Right atrium auricular region (tissue), 2 donors: ENCODE measurements around the gene ASXL1. TPM values are rescaled to one million over a fixed set of nuclear protein-coding genes. Genes with fewer than 3 reads are reported as not detected.

Experiments
- DNase-seq: peaks from one replicate; pipeline ENCODE4 v3.0.0-alpha.2; 2019; ENCODE audit warnings: low spot score
- H3K27ac ChIP-seq, 2 donors: fragments of 200-600 bp; sonication (generic); 1 replicate in 1 of 2; 2 replicates in 1 of 2; pipeline ENCODE4 v1.5.1; 2016 to 2019
- H3K27me3 ChIP-seq, 2 donors: fragments of 200-600 bp; sonication (generic); one replicate each; pipeline versions ENCODE4 v1.5.1 to v1.6.0; 2017 to 2019
- H3K36me3 ChIP-seq: fragments of 200-600 bp; sonication (generic); one replicate; pipeline ENCODE4 v1.5.1; 2016
- H3K4me1 ChIP-seq, 2 donors: fragments of 200-600 bp; sonication (generic); one replicate each; pipeline versions ENCODE4 v1.5.1 to v1.6.0; 2017 to 2019
- H3K4me3 ChIP-seq, 2 donors: fragments of 200-600 bp; sonication (generic); 1 replicate in 1 of 2; 2 replicates in 1 of 2; pipeline ENCODE4 v1.5.1; 2017 to 2019; ENCODE audit warnings: mild to moderate bottlenecking in 1 of 2, moderate library complexity in 1 of 2
- H3K9me3 ChIP-seq, 2 donors: fragments of 200-600 bp; sonication (generic); one replicate each; pipeline ENCODE4 v1.5.1; 2019
- total RNA-seq, 2 donors: library from RNA; depleted of rRNA; stranded (reverse); fragments of >200 nt; gene quantifications; one replicate each; pipeline ENCODE4 v1.1.0, GENCODE V29; 2016
- TF ChIP-seq, protein P1 (sequence below), 2 donors: fragments of 200-600 bp; sonication (generic); IDR thresholded peaks; one replicate each; pipeline ENCODE4 v1.5.1; 2019; ENCODE audit warnings: antibody characterized with exemption in 2 of 2

Gene ASXL1
- total RNA-seq, 2 donors from 2014 or later = 15.9 to 30.5 TPM

DNA sequence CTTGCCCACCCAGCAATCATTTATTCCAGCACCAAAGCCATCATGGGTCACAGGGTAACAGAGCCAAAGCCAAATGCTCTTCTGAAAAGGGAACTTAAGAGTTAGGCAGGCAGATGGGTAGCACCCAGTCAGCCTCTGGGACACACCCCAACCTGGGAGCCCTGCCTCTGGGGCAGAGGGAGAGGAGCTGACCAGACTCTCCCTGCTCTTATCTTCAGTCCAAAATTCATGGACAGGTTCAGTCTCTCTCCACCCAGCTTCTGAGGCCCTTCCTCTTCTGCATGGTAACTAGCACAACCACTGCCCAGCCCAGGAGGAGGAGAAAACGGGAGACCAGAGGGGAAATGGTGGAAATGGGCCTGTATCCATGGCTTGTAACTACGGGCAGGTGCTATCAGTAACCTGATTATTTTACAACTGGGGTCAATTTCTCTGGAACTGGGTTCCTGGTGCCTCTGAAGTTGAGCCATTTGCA is 121.6 kb downstream of the ASXL1 start:
- Histone ChIP-seq H3K27me3 (no peaks in the 10 kb centered on the region), H3K27ac (no peak overlapping the region), H3K36me3 (no peaks in the 10 kb centered on the region), H3K9me3 (no peaks in the 10 kb centered on the region), H3K4me3 (no peak overlapping the region), H3K4me1 (peaks cover 0 to 59% of the 10 kb centered on the region in 2 donors)
- no peak for DNase-seq
- TF ChIP-seq, protein P1, sequence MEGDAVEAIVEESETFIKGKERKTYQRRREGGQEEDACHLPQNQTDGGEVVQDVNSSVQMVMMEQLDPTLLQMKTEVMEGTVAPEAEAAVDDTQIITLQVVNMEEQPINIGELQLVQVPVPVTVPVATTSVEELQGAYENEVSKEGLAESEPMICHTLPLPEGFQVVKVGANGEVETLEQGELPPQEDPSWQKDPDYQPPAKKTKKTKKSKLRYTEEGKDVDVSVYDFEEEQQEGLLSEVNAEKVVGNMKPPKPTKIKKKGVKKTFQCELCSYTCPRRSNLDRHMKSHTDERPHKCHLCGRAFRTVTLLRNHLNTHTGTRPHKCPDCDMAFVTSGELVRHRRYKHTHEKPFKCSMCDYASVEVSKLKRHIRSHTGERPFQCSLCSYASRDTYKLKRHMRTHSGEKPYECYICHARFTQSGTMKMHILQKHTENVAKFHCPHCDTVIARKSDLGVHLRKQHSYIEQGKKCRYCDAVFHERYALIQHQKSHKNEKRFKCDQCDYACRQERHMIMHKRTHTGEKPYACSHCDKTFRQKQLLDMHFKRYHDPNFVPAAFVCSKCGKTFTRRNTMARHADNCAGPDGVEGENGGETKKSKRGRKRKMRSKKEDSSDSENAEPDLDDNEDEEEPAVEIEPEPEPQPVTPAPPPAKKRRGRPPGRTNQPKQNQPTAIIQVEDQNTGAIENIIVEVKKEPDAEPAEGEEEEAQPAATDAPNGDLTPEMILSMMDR (IDR thresholded peaks at IDR 0.05) = no peak

DNA sequence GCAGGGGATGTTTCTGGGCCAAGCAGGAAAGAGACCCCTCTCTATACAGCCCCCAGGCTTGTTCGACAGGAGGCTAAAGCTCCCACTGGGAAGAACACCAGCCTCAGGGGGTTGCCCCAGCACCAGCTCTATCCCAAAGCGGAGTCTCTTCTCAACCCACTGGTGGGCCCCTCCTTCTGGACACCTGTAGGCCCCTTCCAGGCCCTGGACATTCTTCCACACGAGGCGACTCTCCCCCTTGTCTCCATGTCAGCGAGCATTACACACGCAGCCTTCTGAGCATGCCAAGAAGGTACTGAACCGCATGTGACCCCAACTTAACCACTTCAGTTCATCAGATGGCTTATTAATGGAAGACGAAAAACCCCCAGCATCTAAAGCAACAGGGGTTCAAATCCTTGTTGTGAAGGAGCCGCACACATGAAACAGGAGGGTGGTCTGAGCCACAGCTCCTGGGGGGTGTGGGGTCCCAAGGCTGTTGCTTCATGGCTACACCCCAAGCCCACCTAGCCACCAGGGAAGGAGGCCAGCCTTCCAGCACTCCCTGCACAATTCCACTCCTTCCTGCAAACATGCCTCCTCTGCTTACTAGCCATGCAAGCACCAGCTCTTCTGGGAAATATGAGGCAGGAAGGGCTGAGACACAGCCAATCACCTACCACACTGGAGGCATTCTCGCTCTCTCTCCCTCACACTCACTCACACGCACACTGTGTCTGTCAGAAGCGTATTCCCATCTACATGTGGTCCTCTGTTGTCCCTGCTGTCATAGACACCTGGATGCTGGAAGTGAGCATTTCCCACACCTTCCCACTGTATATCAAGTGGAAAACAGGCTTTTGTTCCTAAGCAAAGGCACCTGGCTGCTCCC is 122.5 kb downstream of the ASXL1 start:
- no peak for DNase-seq
- Histone ChIP-seq H3K4me1 (peaks cover 0 to 55% of the 10 kb centered on the region in 2 donors), H3K27me3 (no peaks in the 10 kb centered on the region), H3K27ac (peak overlapping the region; percentile 75 to 77), H3K4me3 (no peak overlapping the region), H3K9me3 (no peaks in the 10 kb centered on the region), H3K36me3 (no peaks in the 10 kb centered on the region)
- TF ChIP-seq, protein P1 (IDR thresholded peaks at IDR 0.05) = no peak

DNA sequence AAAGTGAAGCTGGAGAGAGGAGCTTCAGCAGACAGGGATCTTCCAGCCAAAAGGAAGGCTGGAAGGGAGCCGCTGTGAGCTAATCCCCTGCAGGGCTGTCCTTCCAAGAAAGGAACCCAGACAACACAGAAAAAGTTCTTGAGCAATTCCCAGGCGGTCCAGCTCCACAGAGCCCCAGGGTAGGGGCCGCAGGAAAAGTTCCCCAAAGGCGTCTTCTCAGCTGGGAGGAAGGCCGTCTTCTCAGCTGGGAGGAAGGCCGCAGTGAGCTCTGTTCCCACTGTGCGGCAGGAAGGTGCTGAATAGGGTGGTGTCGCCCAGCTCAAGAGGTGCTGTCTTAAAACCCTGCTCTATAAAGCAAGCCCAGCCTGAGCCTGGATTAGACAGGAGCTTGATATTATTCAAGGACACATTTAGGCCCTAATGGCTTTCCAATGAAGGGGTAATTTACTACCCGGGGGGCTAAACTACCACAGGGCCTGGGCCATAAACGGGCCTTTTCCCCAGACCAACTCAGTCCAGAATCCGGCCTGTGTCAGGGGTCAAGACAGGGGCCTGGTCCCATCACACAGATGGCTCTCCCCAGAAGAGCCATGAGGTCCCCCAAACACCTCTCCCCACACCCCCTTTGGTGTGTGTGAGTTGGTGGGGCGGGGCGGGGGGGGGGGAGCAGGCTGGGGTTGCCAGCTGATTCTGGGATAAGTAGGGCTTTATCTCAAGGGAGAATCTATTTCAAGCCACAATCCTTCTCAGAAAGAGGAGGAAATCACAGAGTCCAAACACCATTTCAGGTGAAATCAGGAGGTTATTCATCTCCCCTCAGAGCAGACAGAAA is 123.4 kb downstream of the ASXL1 start:
- no peak for DNase-seq
- H3K9me3 ChIP-seq = no peaks in the 10 kb centered on the region
- H3K27ac ChIP-seq = peak overlapping the region; percentile 75 to 77
- peak overlapping the region in 1 of 2 donors; percentile 84 for H3K4me3 ChIP-seq
- H3K36me3 ChIP-seq = no peaks in the 10 kb centered on the region
- peaks cover 0 to 46% of the 10 kb centered on the region in 2 donors for H3K4me1 ChIP-seq
- TF ChIP-seq, protein P1 (IDR thresholded peaks at IDR 0.05) = no peak
- no peaks in the 10 kb centered on the region for H3K27me3 ChIP-seq

DNA sequence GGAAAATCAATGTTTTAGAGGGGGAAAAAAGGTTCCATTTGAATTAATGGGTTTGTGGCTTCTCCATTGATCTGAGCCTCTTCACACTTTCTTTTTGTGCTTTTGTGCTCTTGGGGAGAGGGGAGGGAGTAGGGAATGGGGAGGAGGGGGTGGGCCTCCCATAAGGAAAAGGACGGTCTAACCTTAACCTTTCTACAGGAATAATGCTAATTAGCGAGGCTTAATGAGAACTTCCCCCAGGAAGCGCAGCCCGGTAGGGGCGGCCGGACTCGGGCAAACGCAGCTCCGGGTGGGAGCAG is 124.0 kb downstream of the ASXL1 start:
- H3K4me3 ChIP-seq = peak overlapping the region; percentile 75 to 84
- peaks cover 0 to 40% of the 10 kb centered on the region in 2 donors for H3K4me1 ChIP-seq

DNA sequence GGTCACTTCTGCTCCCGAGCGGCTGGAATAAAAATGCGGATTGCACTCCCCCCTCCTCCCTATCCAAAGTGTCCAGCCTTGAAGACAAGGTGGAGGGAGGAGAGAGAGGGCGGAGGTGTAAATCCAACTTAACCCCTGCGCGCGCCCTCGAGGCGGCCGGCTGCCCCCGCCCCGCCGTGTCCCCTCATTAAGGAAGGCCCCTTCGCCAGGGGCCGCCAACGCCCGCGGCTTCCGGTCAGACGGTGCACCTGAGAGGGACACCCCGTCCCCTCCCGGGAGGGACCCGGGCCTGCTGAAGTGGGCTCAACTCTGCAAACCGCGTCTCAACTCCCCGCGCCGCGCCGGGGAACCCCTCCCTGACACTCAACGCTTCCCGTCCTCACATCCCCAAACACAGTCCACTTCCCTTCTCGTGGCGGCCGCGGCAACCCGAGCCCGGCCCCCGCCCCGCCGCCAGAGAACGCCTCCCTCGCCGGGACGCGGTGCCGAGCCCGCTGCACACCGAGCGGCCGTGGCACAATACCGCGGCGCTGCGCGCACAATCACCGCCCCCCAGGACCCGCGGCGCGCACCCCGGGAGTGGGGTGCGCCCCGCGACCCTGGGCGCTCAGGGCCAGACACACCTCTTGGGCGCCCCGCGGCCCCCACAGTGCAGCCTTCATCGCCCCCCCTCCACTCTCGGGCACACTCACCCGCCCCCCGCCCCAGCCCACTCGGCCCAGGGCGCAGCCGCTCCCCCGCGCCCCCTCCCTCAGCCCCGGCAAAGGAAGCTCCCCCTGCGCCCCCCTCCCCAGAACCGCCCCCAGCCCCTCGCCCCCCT is 124.5 kb downstream of the ASXL1 start:
- Histone ChIP-seq H3K27me3 (no peaks in the 10 kb centered on the region), H3K9me3 (no peaks in the 10 kb centered on the region), H3K27ac (peak overlapping the region; percentile 75 to 77), H3K4me1 (peaks cover 0 to 34% of the 10 kb centered on the region in 2 donors), H3K36me3 (no peaks in the 10 kb centered on the region), H3K4me3 (peak overlapping the region; percentile 75 to 84)
- no peak for DNase-seq
- TF ChIP-seq, protein P1 (IDR thresholded peaks at IDR 0.05) = peak in 1 of 2 donors; percentile 11

More for the DNA sequence above, 124.0 kb downstream of the ASXL1 start:
- no peaks in the 10 kb centered on the region for H3K36me3 ChIP-seq
- H3K27ac ChIP-seq = peak overlapping the region; percentile 75 to 77
- no peaks in the 10 kb centered on the region for H3K9me3 ChIP-seq
- TF ChIP-seq, protein P1 (IDR thresholded peaks at IDR 0.05) = no peak
- no peak for DNase-seq
- no peaks in the 10 kb centered on the region for H3K27me3 ChIP-seq
